Stimulated activated naive CD4-positive, alpha-beta T cell (primary cell): ENCODE measurements around the gene ZDHHC1.
A peak's percentile ranks its signal among the peaks of the same experiment; 100 is the strongest.
"Not testable (repeated sequence)": the region's sequence is repeated elsewhere in the genome, so short reads cannot be mapped to it uniquely, and the experiment has no call there.

Experiments used
- DNase-seq, 6 experiments: peaks; one replicate each; lab custom pipeline; 2025; lab: John Stamatoyannopoulos, UW

ZDHHC1 gene

DNA sequence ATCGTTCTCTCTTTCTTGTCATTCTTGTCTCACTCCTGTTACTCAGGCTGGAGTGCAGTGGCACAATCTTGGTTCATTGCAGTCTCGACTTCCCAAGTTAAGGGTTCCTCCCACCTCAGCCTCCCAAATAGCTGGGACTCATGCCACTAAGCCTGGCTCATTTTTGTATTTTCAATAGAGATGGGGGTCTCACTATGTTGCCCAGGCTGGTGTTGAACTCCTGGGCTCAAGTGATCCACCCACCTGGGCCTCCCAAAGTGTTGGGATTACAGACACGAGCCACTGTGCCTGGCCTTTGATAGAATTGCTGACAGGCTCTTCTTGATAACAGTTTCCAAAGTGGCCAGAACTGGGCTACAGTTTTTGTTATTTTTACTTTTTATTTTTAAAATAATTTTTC is 55.2 kb downstream of the ZDHHC1 start:
- DNase-seq, result no peak

DNA sequence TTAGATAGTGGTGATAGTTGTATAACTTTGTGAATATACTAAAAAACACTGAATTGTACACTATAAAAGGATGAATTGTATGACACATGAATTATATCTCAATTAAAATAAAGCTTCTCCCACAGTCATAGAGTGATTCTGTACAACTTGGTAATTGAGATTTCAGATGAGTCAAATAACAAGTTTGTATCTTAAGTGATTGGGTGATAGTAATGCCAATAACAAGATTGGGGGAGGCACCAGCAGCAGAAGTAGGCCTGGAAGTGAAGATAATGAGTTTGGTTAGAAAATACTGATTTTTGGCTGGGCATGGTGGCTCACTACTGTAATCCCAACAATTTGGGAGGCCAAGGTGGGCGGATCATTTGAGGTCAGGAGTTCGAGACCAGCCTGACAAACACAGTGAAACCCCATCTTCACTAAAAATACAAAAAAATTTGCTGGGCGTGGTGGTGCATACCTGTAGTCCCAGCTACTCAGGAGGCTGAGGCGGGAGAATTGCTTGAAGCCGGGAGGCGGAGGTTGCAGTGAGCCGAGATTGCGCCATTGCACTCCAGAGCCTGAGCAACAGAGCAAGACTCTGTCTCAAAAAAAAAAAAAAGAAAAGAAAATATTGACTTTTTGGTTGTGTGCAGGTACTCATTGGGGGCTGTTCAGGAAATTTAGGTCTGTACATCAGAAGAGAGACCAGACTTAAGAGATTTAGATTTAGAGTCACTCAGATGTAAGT is 56.6 kb downstream of the ZDHHC1 start:
- not testable (repeated sequence) for DNase-seq

DNA sequence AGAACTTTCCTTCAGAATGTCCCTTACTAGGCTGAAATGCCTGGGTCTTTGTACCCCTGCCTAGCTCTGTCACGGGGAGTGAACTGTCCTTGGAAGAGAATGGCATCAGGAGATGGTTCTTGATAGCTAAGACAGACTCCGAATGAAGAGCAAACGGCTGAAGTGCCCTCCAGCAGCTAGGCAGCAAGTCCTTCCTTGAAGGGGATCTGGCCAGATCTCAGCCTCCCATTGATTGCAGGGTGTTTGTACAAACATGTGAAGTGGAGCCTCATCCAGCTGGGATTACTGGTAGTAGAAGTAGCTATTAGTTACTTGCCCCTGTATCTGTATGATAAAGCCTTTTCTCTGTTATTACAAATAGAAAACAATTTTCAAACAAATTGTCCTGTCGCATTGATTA is 58.7 kb downstream of the ZDHHC1 start:
- DNase-seq, result no peak

- DNase-seq, result no peak
Observed at GRCh38 chr16:67356396-67356795, 59.9 kb downstream of the ZDHHC1 start.

GRCh38 chr16:67352463-67352862 is 63.8 kb downstream of the ZDHHC1 start:
- not testable (repeated sequence) for DNase-seq

GRCh38 chr16:67350324-67350723 is 66.0 kb downstream of the ZDHHC1 start:
- DNase-seq, result no peak

DNA sequence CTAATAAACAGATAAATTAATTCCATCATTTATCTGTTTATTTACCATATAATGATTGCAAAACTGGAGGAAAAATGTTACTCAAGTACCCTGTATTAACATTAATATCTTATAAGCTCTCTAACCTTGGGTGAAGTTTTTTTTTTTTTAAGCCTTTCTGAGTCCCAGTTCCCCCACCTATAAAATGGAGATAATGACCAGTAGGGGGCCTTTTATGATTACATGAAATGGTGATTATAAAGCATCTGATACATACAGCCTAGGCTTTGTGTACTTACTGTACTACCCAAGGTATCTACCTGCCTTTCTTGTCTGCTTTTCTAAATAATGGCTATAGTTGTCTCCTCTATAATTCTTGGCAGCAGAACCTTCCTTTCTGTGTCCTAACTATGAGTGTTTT is 67.1 kb downstream of the ZDHHC1 start:
- peak in 2 of 6 experiments; percentile 13 to 15 for DNase-seq

GRCh38 chr16:67346341-67346740 is 69.9 kb downstream of the ZDHHC1 start:
- DNase-seq, result no peak

DNA sequence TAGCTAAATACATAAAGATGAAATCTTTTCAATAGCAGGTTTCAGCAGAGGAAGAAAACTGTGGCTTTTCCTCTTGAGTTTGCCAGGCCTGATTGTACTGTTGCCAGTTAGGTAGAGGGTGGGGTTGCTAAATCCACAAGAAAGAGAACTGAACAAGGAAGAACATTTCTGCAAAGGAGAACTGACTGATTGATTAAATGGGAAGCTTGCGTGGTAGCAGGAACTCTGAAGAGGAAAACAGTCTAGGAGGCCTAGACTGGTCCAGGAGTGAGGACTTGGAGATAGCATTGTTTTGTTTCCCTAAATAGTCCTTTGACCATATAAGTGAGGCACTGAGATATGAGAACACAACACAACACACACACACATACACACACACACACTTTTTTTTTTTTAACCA is 70.9 kb downstream of the ZDHHC1 start:
- DNase-seq, result no peak
